Measurements from ENCODE around the gene ECHS1.

Gene ECHS1

DNA sequence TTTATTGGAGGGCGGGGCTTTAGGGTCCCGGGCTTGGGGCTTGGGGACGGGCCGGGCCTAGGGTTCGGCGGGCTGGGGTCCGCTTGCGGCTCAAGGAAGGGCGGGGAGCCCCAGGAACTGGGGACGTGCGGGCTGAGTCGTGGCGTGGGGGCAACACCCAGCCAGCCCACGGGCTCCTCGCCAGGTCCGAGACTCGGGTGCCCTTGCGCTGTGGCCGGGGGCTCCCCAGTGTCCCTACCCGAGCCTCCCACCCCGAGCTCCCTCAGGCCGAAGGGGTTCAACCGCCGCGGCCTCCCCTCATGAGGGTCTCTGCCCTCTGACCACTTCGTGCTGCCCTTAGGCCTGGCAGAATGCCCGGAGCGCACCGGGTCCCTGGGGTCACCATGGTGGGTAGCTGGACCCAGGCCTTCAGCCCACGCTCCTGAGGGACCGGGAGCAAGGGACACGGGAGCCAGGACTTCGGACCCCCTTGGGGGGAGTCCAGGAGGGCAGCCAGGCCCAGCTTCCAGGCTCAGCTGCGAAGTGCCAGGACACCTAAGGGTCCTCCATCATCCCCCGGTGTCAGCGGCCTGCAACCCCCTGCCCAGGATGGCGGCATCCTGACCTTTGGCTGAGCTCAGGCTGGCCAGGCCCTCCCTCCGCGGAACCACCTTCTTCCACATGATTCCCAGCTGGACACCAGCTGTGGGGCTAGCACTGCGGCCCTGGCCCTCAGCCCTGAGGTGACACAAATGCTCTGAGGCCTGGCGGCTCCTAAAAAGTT, 14.8 kb downstream of the ECHS1 start:
- no peak for DNase-seq (ENCODE audit: low read depth)

DNA sequence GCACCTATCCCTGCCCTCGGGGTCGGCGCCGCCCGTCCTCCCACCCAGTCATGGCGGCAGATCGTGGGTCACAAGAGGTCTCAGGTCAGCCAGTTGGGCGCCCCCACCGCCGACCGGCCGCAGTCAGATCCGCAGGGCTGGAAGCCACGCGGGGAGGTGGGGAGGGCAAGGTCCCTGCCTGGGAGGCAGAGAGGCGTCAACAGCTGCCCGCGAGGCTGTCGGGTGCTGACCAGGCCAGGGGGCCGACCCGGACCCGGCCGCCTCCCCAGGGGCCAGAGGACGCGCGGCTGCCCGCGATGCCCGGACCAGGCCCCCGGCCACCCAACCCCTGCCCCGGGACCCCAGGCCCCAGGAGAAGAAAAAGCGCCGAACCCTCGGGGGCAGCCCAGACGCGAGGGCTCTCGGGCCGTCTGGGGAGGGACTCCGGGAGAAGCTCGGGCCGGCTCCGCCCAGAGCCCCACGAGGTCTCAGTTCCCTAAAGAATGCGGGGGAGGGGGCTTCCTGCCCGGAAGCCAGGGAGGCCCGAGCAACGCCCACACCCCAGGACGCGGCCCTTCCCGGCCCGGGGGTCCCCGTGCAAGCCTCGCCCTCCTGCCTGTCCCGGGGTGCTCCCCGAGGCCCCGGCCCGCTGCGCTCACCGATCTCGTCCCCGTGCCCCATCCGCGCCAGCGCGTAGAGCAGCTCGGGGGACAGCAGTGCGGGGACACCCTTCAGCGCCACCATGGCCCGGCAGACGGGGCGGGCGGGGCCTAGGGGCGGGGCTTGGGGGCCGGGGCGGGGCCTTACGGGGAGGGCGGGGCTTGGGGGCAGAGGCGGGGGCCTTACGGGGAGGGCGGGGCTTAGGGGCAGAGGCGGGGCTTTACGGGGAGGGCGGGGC, 15.6 kb downstream of the ECHS1 start, which contains the start of gene FUOM:
Gene FUOM, minus strand, starts transcription at position 735 of the 877 bp plus-strand sequence. Its CDS starts 12 bp downstream, at position 723.
- DNase-seq (ENCODE audit: low read depth), result no peak

DNA sequence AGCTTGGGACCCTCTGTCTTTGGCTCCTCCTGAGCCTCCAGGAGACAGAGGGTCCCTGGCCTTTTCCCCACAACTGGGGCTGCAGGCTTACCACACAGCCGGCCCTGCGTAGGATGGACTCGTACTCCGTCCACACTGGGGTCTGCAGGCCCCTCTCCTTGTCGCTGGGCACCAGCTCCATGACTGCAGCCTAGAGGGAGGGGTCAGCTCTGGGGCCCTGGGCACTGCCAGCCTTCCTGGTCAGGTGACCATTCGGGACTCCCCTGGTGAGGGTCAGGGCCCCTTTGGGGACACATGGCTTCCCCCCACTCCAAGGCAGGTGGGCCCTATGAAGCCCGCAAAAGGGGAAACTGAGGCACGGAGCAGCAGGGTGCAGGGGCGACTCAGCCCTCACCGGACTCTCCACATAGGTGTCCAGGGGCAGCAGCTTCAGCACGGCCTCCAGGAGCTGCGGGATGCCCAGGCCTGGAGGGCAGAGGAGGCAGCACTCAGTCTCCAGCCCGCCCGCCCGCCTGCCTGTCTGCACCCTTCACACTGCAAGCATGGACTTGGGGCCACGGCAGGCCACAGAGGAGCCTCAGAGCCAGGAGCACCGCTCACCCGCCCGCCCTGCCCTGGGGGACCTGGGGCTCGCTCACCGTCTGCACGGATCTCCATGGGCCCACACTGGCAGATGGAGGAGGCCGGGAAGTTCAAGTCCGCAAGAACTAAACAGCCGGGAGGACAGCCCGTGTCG, 16.4 kb downstream of the ECHS1 start:
- DNase-seq (ENCODE audit: low read depth), result no peak

DNA sequence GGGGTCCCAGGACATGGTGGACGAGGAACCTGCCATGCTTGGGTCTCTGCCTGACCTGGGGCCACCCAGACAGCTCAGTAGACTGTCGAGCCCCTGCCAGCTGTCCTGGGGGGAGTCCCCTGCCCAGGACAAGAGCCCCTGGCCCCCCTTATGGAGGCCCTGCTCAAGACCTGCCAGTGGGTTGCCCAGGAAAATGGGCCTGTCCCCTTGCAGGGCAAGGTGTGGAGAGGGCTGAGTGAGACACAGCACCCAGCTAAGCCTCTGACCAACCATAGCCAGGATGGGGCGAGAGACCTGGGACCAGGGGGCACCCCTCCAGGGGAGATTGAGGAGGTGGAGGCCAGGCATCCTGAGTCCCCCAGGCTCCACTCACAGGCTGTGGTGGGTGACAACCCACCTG, 17.2 kb downstream of the ECHS1 start:
- no peak for DNase-seq (ENCODE audit: low read depth)

- DNase-seq (ENCODE audit: low read depth), result no peak
These were observed 17.9 kb downstream of the ECHS1 start for GRCh38 chr10:133355266-133355665.

GRCh38 chr10:133354672-133355240, 18.4 kb downstream of the ECHS1 start:
- no peak for DNase-seq (ENCODE audit: low read depth)

DNA sequence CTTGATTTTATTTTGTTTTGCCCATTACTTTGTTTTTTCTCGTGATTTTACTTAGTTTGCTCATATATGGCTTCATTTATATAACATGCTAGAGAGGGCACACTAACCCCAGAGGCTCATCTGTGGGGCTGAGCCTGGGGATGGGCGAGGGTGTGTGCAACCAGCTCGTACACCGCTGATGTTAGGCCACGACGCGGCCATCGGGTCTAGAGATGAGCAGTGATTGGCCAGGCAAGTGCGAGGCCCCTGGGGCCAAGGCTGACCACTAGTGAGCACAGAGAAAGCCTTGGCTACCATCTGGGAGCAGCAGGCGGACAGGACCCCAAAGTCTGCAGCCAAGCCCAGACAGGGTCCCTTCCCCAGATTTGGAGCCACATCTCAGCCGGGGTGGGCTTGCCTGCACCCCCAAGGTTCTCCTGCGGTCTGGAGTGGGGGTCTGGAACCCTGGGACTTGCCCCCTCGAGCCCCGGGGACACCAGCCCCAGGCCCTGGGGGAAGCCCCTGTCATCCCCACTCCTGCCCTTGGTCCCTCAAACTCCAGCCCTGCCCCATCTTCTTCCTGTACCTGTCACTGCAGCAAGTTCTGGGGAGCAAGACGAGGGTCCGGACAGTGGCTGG, 19.1 kb downstream of the ECHS1 start:
- DNase-seq (ENCODE audit: low read depth), result no peak

- DNase-seq (ENCODE audit: low read depth), result no peak
These were observed 19.8 kb downstream of the ECHS1 start for GRCh38 chr10:133353202-133353959.

DNA sequence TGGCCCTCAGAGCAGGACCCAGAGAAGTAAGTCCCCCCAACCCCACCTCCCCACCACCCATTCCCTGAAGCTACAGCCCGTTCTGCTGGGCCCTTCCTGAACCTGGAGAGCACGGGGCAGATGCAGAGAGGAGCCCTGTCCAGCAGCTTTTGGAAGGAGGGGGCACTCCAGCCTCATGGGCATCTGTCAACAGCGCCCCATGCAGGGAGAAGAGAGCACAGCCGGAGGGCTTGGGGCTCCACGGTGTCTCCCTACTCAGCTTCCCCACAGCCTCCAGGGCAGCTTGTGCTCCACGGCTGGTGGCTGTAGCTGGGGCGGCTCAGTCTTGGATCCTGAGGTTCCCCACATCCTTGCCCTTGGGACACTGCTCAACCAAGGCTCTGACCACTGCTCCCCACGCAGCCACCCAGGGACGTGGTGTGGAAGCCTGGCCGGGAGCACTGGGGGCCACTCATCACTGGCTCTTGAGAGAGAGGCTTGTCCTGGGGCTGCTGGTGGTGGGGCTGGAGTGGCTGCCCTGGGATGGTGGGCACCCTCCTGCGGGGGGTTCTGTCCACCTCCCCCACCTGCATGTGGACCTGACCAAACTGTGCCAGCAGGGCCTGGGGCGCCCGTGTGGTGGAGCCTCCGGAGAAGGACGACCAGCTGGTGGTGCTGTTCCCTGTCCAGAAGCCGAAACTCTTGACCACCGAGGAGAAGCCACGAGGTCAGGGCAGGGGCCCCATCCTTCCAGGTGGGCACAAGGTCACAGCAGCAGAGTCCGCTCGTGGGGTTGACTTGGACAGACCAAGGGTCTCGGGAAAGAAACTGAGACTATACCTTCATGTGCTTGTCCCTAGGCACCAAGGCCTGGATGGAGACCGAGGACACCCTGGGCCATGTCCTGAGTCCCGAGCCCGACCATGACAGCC, 21.5 kb downstream of the ECHS1 start:
- DNase-seq (ENCODE audit: low read depth), result no peak

GRCh38 chr10:133350950-133351329, 22.2 kb downstream of the ECHS1 start:
- DNase-seq (ENCODE audit: low read depth), result no peak

- no peak for DNase-seq (ENCODE audit: low read depth)
These were observed 22.7 kb downstream of the ECHS1 start for GRCh38 chr10:133350283-133350949.

GRCh38 chr10:133349577-133350011, 23.6 kb downstream of the ECHS1 start:
- DNase-seq (ENCODE audit: low read depth), result no peak

DNA sequence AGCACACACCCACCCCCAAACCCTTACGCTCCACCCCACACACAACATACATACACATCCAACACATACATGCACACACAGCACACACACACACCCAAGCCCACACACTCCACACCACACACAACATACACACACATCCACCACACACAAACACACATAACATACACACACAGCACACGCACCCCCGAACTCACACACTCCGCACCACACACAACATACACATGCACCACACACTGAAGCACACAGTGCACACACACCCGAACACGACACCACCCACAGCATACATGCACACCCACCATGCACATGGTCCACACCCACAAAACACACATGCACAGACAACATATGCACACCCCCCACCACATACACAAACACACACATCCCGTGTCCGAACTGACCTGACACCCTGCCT, 24.0 kb downstream of the ECHS1 start:
- no peak for DNase-seq (ENCODE audit: low read depth)

GRCh38 chr10:133347710-133348517, 25.2 kb downstream of the ECHS1 start:
- no peak for DNase-seq (ENCODE audit: low read depth)

- DNase-seq (ENCODE audit: low read depth), result no peak
These were observed 26.7 kb downstream of the ECHS1 start for GRCh38 chr10:133346413-133346812.

- no peak for DNase-seq (ENCODE audit: low read depth)
These were observed 28.9 kb downstream of the ECHS1 start for GRCh38 chr10:133344236-133344635.

DNA sequence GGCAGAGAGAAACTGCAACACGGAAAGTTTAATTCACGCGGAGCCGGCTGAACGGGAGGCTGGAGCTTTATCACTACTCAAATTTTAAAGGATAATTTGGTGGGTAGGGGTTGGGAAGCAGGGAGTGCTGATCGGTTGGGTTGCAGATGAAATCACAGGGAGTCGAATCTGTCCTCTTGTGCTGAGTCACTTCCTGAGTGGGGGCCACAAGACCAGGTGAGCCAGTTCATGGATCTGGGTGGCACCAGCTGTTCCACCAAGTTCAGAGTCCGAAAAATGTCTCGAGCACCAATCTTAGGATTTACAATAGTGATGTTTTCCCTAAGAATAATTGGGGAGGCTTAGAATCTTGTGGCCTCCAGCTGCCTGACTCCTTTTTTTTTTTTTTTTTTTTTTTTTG, 29.6 kb downstream of the ECHS1 start:
- DNase-seq (ENCODE audit: low read depth), result no peak

DNA sequence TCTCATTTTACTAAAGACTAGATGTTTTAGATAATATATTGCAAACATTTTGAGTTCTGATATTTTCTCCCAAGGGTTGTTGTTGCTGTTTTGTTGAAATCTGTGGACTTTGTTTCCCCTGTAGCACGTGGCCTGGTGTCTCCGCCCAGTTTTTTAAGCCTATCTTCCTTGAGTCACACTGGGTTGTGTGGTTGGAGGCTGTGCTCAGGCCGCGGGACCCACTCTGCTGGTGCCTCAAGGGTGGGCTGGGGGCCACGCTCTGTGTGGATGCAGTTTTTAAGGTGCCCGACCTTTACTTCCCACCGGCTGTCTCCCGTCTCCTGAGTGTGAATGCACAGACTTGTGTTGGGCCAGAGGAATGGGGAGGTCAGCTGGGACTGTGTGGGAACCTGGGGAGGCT, 30.2 kb downstream of the ECHS1 start:
- DNase-seq (ENCODE audit: low read depth), result no peak

Measured in HS-5 (cell line).